ENCODE measurements around the gene CGRRF1. TPM values are rescaled to one million over a fixed set of nuclear protein-coding genes. Genes with fewer than 3 reads are reported as not detected.

The CGRRF1 gene
- total and polyA plus RNA-seq, 7 donors = 14.1 to 41.9 (median 21.6) TPM

- TF ChIP-seq CTCF (IDR thresholded peaks at IDR 0.05) = peak; percentile 37
- intact Hi-C loops (cut with DNase I) = loop anchor here in 1 of 2 donors (5.0 kb wide), 1 partner anchor 35 kb away; no protein-coding TSS in a partner anchor
- peak overlapping the region; percentile 99 for H3K27ac ChIP-seq
- 95 to 99% (median 97%) methylated on average over 2 of the region's 2 CpGs for WGBS, 3 donors
- peaks cover 80% of the 10 kb centered on the region for H3K4me1 ChIP-seq
- no peak for DNase-seq
- H3K27me3 ChIP-seq (ENCODE audit: insufficient read depth in 3 of 3, low read length in 2 of 3) = no peaks in the 10 kb centered on the region
- H3K9me3 ChIP-seq = peaks cover 8% of the 10 kb centered on the region
- peaks cover 0 to 12% of the 10 kb centered on the region in 2 donors for H3K36me3 ChIP-seq (ENCODE audit: insufficient read depth in 1 of 2, low read depth in 1 of 2)
- ATAC-seq = no peak
- H3K4me3 ChIP-seq = no peak overlapping the region
These were observed 62.6 kb downstream of the CGRRF1 start for GRCh38 chr14:54572316-54572715.

GRCh38 chr14:54574528-54574927 is 64.8 kb downstream of the CGRRF1 start:
- intact Hi-C loops (cut with DNase I) = loop anchor here in 1 of 2 donors (5.0 kb wide), 1 partner anchor 33 kb away; no protein-coding TSS in a partner anchor
- peaks cover 85% of the 10 kb centered on the region for H3K4me1 ChIP-seq
- H3K4me3 ChIP-seq = no peak overlapping the region
- WGBS, 3 donors = 51 to 83% (median 56%) methylated on average over 6 of the region's 6 CpGs
- H3K27me3 ChIP-seq (ENCODE audit: insufficient read depth in 3 of 3, low read length in 2 of 3) = no peaks in the 10 kb centered on the region
- peak overlapping the region; percentile 25 for H3K27ac ChIP-seq
- peak in 2 of 4 donors; percentile 52 to 57 for ATAC-seq
- H3K9me3 ChIP-seq = peaks cover 8% of the 10 kb centered on the region
- DNase-seq = no peak
- peaks cover 0 to 12% of the 10 kb centered on the region in 2 donors for H3K36me3 ChIP-seq (ENCODE audit: insufficient read depth in 1 of 2, low read depth in 1 of 2)
- no peak for TF ChIP-seq CTCF (IDR thresholded peaks at IDR 0.05)

GRCh38 chr14:54577494-54577893 is 67.8 kb downstream of the CGRRF1 start:
- no peak for ATAC-seq
- H3K27ac ChIP-seq = peak overlapping the region; percentile 32

GRCh38 chr14:54577977-54578376 is 68.3 kb downstream of the CGRRF1 start:
- no peaks in the 10 kb centered on the region for H3K27me3 ChIP-seq (ENCODE audit: insufficient read depth in 3 of 3, low read length in 2 of 3)
- peaks cover 82% of the 10 kb centered on the region for H3K4me1 ChIP-seq
- TF ChIP-seq CTCF (IDR thresholded peaks at IDR 0.05) = no peak
- peak overlapping the region; percentile 51 for H3K27ac ChIP-seq
- 35 to 47% (median 35%) methylated on average over 3 of the region's 3 CpGs for WGBS, 3 donors
- ATAC-seq (no peak), DNase-seq (no peak)
- intact Hi-C loops (cut with DNase I) = loop anchor here in 1 of 2 donors (5.0 kb wide), 1 partner anchor 34 kb away; no protein-coding TSS in a partner anchor
- no peaks in the 10 kb centered on the region for H3K9me3 ChIP-seq
- H3K4me3 ChIP-seq = no peak overlapping the region
- H3K36me3 ChIP-seq (ENCODE audit: insufficient read depth in 1 of 2, low read depth in 1 of 2) = peaks cover 0 to 7% of the 10 kb centered on the region in 2 donors

More at GRCh38 chr14:54577494-54577893, 67.8 kb downstream of the CGRRF1 start:
- Histone ChIP-seq H3K36me3 (ENCODE audit: insufficient read depth in 1 of 2, low read depth in 1 of 2) (peaks cover 0 to 7% of the 10 kb centered on the region in 2 donors), H3K9me3 (peaks cover 3% of the 10 kb centered on the region), H3K4me3 (no peak overlapping the region), H3K27me3 (ENCODE audit: insufficient read depth in 3 of 3, low read length in 2 of 3) (no peaks in the 10 kb centered on the region), H3K4me1 (peaks cover 77% of the 10 kb centered on the region)
- no peak for TF ChIP-seq CTCF (IDR thresholded peaks at IDR 0.05)
- intact Hi-C loops (cut with DNase I) = loop anchor here in 1 of 2 donors (5.0 kb wide), 1 partner anchor 35 kb away; no protein-coding TSS in a partner anchor
- WGBS, 3 donors = 87 to 91% (median 89%) methylated on average over 6 of the region's 6 CpGs
- no peak for DNase-seq

- no peaks in the 10 kb centered on the region for H3K27me3 ChIP-seq (ENCODE audit: insufficient read depth in 3 of 3, low read length in 2 of 3)
- 0 to 14% (median 6%) methylated on average over 1 of the region's 1 CpG for WGBS, 3 donors
- peaks cover 81% of the 10 kb centered on the region for H3K4me1 ChIP-seq
- H3K9me3 ChIP-seq = no peaks in the 10 kb centered on the region
- no peak overlapping the region for H3K4me3 ChIP-seq
- TF ChIP-seq CTCF (IDR thresholded peaks at IDR 0.05) = no peak
- peak overlapping the region; percentile 39 for H3K27ac ChIP-seq
- ATAC-seq = peak; percentile 49 to 74 (median 60)
- no peak for DNase-seq
- H3K36me3 ChIP-seq (ENCODE audit: insufficient read depth in 1 of 2, low read depth in 1 of 2) = no peaks in the 10 kb centered on the region
- intact Hi-C loops (cut with DNase I) = loop anchor here in 1 of 2 donors (5.0 kb wide), 2 partner anchors 33 to 43 kb away; no protein-coding TSS in a partner anchor
These were observed 69.9 kb downstream of the CGRRF1 start for GRCh38 chr14:54579621-54580020.

All from psoas muscle (tissue), 8 donors.